ENCODE data around the gene EFHC1.

The EFHC1 gene

GRCh38 chr6:52493669-52494068 lies 73.5 kb downstream of the EFHC1 start:
- no CpG with 5 or more reads among the region's 3 CpGs for whole genome bisulfite sequencing, 2 donors (ENCODE audit: extremely low coverage in 2 of 2, insufficient read length in 2 of 2, insufficient replicate concordance in 1 of 2)
- Histone ChIP-seq H3K4me2 (ENCODE audit: insufficient read depth, low read length, poor library complexity, severe bottlenecking) (no peak overlapping the region), H2AK5ac (ENCODE audit: low read depth, low read length) (no peak overlapping the region), H3K4me1 (ENCODE audit: control insufficient read depth in 2 of 2, insufficient read depth in 1 of 2, low read depth in 1 of 2, low read length in 2 of 2) (peaks cover 0 to 2% of the 10 kb centered on the region in 2 donors), H3K9me3 (replicated peaks in 1 of 2; ENCODE audit: control insufficient read depth in 2 of 2, insufficient read depth in 1 of 2, low read depth in 1 of 2, low read length in 2 of 2) (no peaks in the 10 kb centered on the region), H2BK12ac (ENCODE audit: low read length) (no peak overlapping the region), H3K4ac (ENCODE audit: low read length) (no peak overlapping the region), H3K27me3 (ENCODE audit: control insufficient read depth in 3 of 3, insufficient read depth in 3 of 3, low read depth in 1 of 3, low read length in 3 of 3) (no peaks in the 10 kb centered on the region), H3K9ac (ENCODE audit: low read depth, low read length, poor library complexity) (no peak overlapping the region), H3K36me3 (replicated peaks in 1 of 2; ENCODE audit: control insufficient read depth in 2 of 2, insufficient read depth in 2 of 2, low read length in 2 of 2) (peaks cover 4 to 52% of the 10 kb centered on the region in 2 donors), H3K23ac (ENCODE audit: low read depth, low read length, poor library complexity) (no peak overlapping the region), H3K79me1 (ENCODE audit: low read depth, low read length) (no peaks in the 10 kb centered on the region), H4K8ac (ENCODE audit: low read depth, low read length) (no peak overlapping the region), H2BK120ac (ENCODE audit: low read depth, low read length) (no peak overlapping the region), H3K14ac (ENCODE audit: low read length) (no peak overlapping the region), H2BK5ac (ENCODE audit: low read length) (no peak overlapping the region), H3K27ac (replicated peaks; ENCODE audit: low read length) (peak overlapping the region; percentile 48), H3K18ac (ENCODE audit: low read length) (no peak overlapping the region), H2AFZ (ENCODE audit: low read length) (no peak overlapping the region), H2BK15ac (ENCODE audit: low read length) (no peak overlapping the region), H3K4me3 (ENCODE audit: low read length in 2 of 2) (no peak overlapping the region), H4K91ac (ENCODE audit: low read depth, low read length, poor library complexity) (no peak overlapping the region)
- no peak for DNase-seq (ENCODE audit: low spot score)

GRCh38 chr6:52494298-52495072 lies 74.3 kb downstream of the EFHC1 start:
- no peak overlapping the region for H3K4ac ChIP-seq (ENCODE audit: low read length)
- H3K14ac ChIP-seq (ENCODE audit: low read length) = no peak overlapping the region
- no peak overlapping the region for H2BK12ac ChIP-seq (ENCODE audit: low read length)
- H3K36me3 ChIP-seq (replicated peaks in 1 of 2; ENCODE audit: control insufficient read depth in 2 of 2, insufficient read depth in 2 of 2, low read length in 2 of 2) = peaks cover 4 to 44% of the 10 kb centered on the region in 2 donors
- no peak overlapping the region for H2BK120ac ChIP-seq (ENCODE audit: low read depth, low read length)
- no peak overlapping the region for H3K23ac ChIP-seq (ENCODE audit: low read depth, low read length, poor library complexity)
- no peak overlapping the region for H3K27ac ChIP-seq (replicated peaks; ENCODE audit: low read length)
- H3K9ac ChIP-seq (ENCODE audit: low read depth, low read length, poor library complexity) = no peak overlapping the region
- H3K79me1 ChIP-seq (ENCODE audit: low read depth, low read length) = no peaks in the 10 kb centered on the region
- no peak overlapping the region for H3K18ac ChIP-seq (ENCODE audit: low read length)
- H3K27me3 ChIP-seq (ENCODE audit: control insufficient read depth in 3 of 3, insufficient read depth in 3 of 3, low read depth in 1 of 3, low read length in 3 of 3) = no peaks in the 10 kb centered on the region
- no peak overlapping the region for H2BK5ac ChIP-seq (ENCODE audit: low read length)
- no peak overlapping the region for H4K91ac ChIP-seq (ENCODE audit: low read depth, low read length, poor library complexity)
- H4K8ac ChIP-seq (ENCODE audit: low read depth, low read length) = no peak overlapping the region
- H2AFZ ChIP-seq (ENCODE audit: low read length) = no peak overlapping the region
- DNase-seq (ENCODE audit: low spot score) = no peak
- H2BK15ac ChIP-seq (ENCODE audit: low read length) = no peak overlapping the region
- no peaks in the 10 kb centered on the region for H3K9me3 ChIP-seq (replicated peaks in 1 of 2; ENCODE audit: control insufficient read depth in 2 of 2, insufficient read depth in 1 of 2, low read depth in 1 of 2, low read length in 2 of 2)
- peak overlapping the region in 1 of 2 donors; percentile 9 for H3K4me3 ChIP-seq (ENCODE audit: low read length in 2 of 2)
- H3K4me1 ChIP-seq (ENCODE audit: control insufficient read depth in 2 of 2, insufficient read depth in 1 of 2, low read depth in 1 of 2, low read length in 2 of 2) = peaks cover 0 to 5% of the 10 kb centered on the region in 2 donors
- H2AK5ac ChIP-seq (ENCODE audit: low read depth, low read length) = no peak overlapping the region
- no peak overlapping the region for H3K4me2 ChIP-seq (ENCODE audit: insufficient read depth, low read length, poor library complexity, severe bottlenecking)
- WGBS, 2 donors (ENCODE audit: extremely low coverage in 2 of 2, insufficient read length in 2 of 2, insufficient replicate concordance in 1 of 2) = no CpG with 5 or more reads among the region's 7 CpGs

GRCh38 chr6:52495922-52496321 lies 75.8 kb downstream of the EFHC1 start:
- H3K4me3 ChIP-seq (ENCODE audit: low read length in 2 of 2) = no peak overlapping the region
- H3K4me1 ChIP-seq (ENCODE audit: control insufficient read depth in 2 of 2, insufficient read depth in 1 of 2, low read depth in 1 of 2, low read length in 2 of 2) = peaks cover 0 to 5% of the 10 kb centered on the region in 2 donors
- H3K27me3 ChIP-seq (ENCODE audit: control insufficient read depth in 3 of 3, insufficient read depth in 3 of 3, low read depth in 1 of 3, low read length in 3 of 3) = no peaks in the 10 kb centered on the region
- no peak overlapping the region for H3K27ac ChIP-seq (replicated peaks; ENCODE audit: low read length)
- no peak overlapping the region for H3K14ac ChIP-seq (ENCODE audit: low read length)
- no peak overlapping the region for H2BK5ac ChIP-seq (ENCODE audit: low read length)
- DNase-seq (ENCODE audit: low spot score) = no peak
- no peak overlapping the region for H4K8ac ChIP-seq (ENCODE audit: low read depth, low read length)
- H2BK12ac ChIP-seq (ENCODE audit: low read length) = no peak overlapping the region
- H4K91ac ChIP-seq (ENCODE audit: low read depth, low read length, poor library complexity) = no peak overlapping the region
- H3K9me3 ChIP-seq (replicated peaks in 1 of 2; ENCODE audit: control insufficient read depth in 2 of 2, insufficient read depth in 1 of 2, low read depth in 1 of 2, low read length in 2 of 2) = no peaks in the 10 kb centered on the region
- no peak overlapping the region for H3K18ac ChIP-seq (ENCODE audit: low read length)
- no peak overlapping the region for H3K4ac ChIP-seq (ENCODE audit: low read length)
- H2AFZ ChIP-seq (ENCODE audit: low read length) = no peak overlapping the region
- H2BK120ac ChIP-seq (ENCODE audit: low read depth, low read length) = no peak overlapping the region
- peaks cover 4 to 37% of the 10 kb centered on the region in 2 donors for H3K36me3 ChIP-seq (replicated peaks in 1 of 2; ENCODE audit: control insufficient read depth in 2 of 2, insufficient read depth in 2 of 2, low read length in 2 of 2)
- H3K4me2 ChIP-seq (ENCODE audit: insufficient read depth, low read length, poor library complexity, severe bottlenecking) = no peak overlapping the region
- H3K9ac ChIP-seq (ENCODE audit: low read depth, low read length, poor library complexity) = no peak overlapping the region
- no CpG with 5 or more reads among the region's 3 CpGs for WGBS, 2 donors (ENCODE audit: extremely low coverage in 2 of 2, insufficient read length in 2 of 2, insufficient replicate concordance in 1 of 2)
- no peak overlapping the region for H3K23ac ChIP-seq (ENCODE audit: low read depth, low read length, poor library complexity)
- H2AK5ac ChIP-seq (ENCODE audit: low read depth, low read length) = no peak overlapping the region
- H2BK15ac ChIP-seq (ENCODE audit: low read length) = no peak overlapping the region
- H3K79me1 ChIP-seq (ENCODE audit: low read depth, low read length) = no peaks in the 10 kb centered on the region

GRCh38 chr6:52496631-52497030 lies 76.5 kb downstream of the EFHC1 start:
- no peaks in the 10 kb centered on the region for H3K9me3 ChIP-seq (replicated peaks in 1 of 2; ENCODE audit: control insufficient read depth in 2 of 2, insufficient read depth in 1 of 2, low read depth in 1 of 2, low read length in 2 of 2)
- H2BK12ac ChIP-seq (ENCODE audit: low read length) = no peak overlapping the region
- H3K4ac ChIP-seq (ENCODE audit: low read length) = no peak overlapping the region
- H2BK15ac ChIP-seq (ENCODE audit: low read length) = no peak overlapping the region
- H3K9ac ChIP-seq (ENCODE audit: low read depth, low read length, poor library complexity) = no peak overlapping the region
- no CpG with 5 or more reads among the region's 2 CpGs for WGBS, 2 donors (ENCODE audit: extremely low coverage in 2 of 2, insufficient read length in 2 of 2, insufficient replicate concordance in 1 of 2)
- H2AFZ ChIP-seq (ENCODE audit: low read length) = no peak overlapping the region
- no peak overlapping the region for H3K4me2 ChIP-seq (ENCODE audit: insufficient read depth, low read length, poor library complexity, severe bottlenecking)
- no peak overlapping the region for H3K4me3 ChIP-seq (ENCODE audit: low read length in 2 of 2)
- no peak overlapping the region for H4K8ac ChIP-seq (ENCODE audit: low read depth, low read length)
- H3K27me3 ChIP-seq (ENCODE audit: control insufficient read depth in 3 of 3, insufficient read depth in 3 of 3, low read depth in 1 of 3, low read length in 3 of 3) = no peaks in the 10 kb centered on the region
- peaks cover 4 to 35% of the 10 kb centered on the region in 2 donors for H3K36me3 ChIP-seq (replicated peaks in 1 of 2; ENCODE audit: control insufficient read depth in 2 of 2, insufficient read depth in 2 of 2, low read length in 2 of 2)
- H3K14ac ChIP-seq (ENCODE audit: low read length) = no peak overlapping the region
- H4K91ac ChIP-seq (ENCODE audit: low read depth, low read length, poor library complexity) = no peak overlapping the region
- H3K4me1 ChIP-seq (ENCODE audit: control insufficient read depth in 2 of 2, insufficient read depth in 1 of 2, low read depth in 1 of 2, low read length in 2 of 2) = peaks cover 0 to 5% of the 10 kb centered on the region in 2 donors
- H3K23ac ChIP-seq (ENCODE audit: low read depth, low read length, poor library complexity) = no peak overlapping the region
- DNase-seq (ENCODE audit: low spot score) = no peak
- no peaks in the 10 kb centered on the region for H3K79me1 ChIP-seq (ENCODE audit: low read depth, low read length)
- H3K18ac ChIP-seq (ENCODE audit: low read length) = no peak overlapping the region
- no peak overlapping the region for H2BK5ac ChIP-seq (ENCODE audit: low read length)
- no peak overlapping the region for H2BK120ac ChIP-seq (ENCODE audit: low read depth, low read length)
- H2AK5ac ChIP-seq (ENCODE audit: low read depth, low read length) = no peak overlapping the region
- no peak overlapping the region for H3K27ac ChIP-seq (replicated peaks; ENCODE audit: low read length)
